Gastroesophageal sphincter (tissue), 3 donors: Measurements from ENCODE around the gene MBLAC2.

Experiments
- POLR2A ChIP-seq, 2 donors: fragments of 450-650 bp; IDR thresholded peaks; one replicate each; pipeline ENCODE4 v1.6.1; 2017; ENCODE audit warnings: antibody characterized with exemption in 2 of 2, mild to moderate bottlenecking in 2 of 2, moderate library complexity in 1 of 2
- POLR2AphosphoS5 ChIP-seq: sonication (generic); formaldehyde crosslinking; IDR thresholded peaks from one replicate; pipeline ENCODE4 v1.6.1; 2017; ENCODE audit warnings: antibody characterized with exemption
- TF ChIP-seq, protein P1 (sequence below), 4 experiments: fragments of 200-600 bp in 2 of 4; fragments of 450-650 bp in 2 of 4; sonication (generic) in 1 of 4; IDR thresholded peaks; one replicate each; pipeline ENCODE4 v1.5.1; 2017 to 2019; ENCODE audit warnings: antibody characterized with exemption in 4 of 4, mild to moderate bottlenecking in 2 of 4, moderate library complexity in 2 of 4

DNA sequence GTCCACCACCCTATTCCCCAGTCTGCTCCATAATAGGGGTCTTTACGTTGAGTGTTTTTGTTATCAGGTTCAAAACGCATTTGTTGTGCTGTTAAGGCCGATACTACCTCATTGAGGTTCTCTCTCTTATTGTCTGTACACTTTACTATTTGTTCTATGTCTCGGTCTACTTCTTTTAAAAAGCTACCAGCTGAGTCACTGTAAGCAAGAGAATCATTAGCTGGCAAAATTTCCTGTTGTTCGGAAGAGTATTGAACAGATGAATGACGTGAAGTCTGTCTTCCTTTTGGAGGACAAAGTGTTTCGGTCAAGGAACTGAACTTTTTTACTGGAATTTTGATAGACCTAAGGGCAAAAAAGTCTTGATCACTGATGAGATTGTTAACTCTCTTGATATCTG lies 44.5 kb upstream of the MBLAC2 start:
- TF ChIP-seq, protein P1, sequence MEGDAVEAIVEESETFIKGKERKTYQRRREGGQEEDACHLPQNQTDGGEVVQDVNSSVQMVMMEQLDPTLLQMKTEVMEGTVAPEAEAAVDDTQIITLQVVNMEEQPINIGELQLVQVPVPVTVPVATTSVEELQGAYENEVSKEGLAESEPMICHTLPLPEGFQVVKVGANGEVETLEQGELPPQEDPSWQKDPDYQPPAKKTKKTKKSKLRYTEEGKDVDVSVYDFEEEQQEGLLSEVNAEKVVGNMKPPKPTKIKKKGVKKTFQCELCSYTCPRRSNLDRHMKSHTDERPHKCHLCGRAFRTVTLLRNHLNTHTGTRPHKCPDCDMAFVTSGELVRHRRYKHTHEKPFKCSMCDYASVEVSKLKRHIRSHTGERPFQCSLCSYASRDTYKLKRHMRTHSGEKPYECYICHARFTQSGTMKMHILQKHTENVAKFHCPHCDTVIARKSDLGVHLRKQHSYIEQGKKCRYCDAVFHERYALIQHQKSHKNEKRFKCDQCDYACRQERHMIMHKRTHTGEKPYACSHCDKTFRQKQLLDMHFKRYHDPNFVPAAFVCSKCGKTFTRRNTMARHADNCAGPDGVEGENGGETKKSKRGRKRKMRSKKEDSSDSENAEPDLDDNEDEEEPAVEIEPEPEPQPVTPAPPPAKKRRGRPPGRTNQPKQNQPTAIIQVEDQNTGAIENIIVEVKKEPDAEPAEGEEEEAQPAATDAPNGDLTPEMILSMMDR (IDR thresholded peaks at IDR 0.05): no peak
- TF ChIP-seq POLR2AphosphoS5 (no peak), POLR2A (IDR thresholded peaks at IDR 0.05) (no peak)
